ENCODE measurements around the gene CRELD2. TPM values are rescaled to one million over a fixed set of nuclear protein-coding genes. Genes with fewer than 3 reads are reported as not detected.

Gene CRELD2
- polyA plus RNA-seq, 3 donors: 20.3 to 33.2 (median 27.6) TPM

GRCh38 chr22:49884075-49884474, 34.4 kb upstream of the CRELD2 start:
- no peaks in the 10 kb centered on the region for H3K4me1 ChIP-seq (ENCODE audit: control insufficient read depth in 1 of 2, insufficient read depth in 2 of 2, low read length in 2 of 2)
- H3K9me3 Mint-ChIP-seq: peaks cover 15 to 54% (median 36%) of the 10 kb centered on the region in 7 donors
- peaks cover 83% of the 10 kb centered on the region for H3K79me2 ChIP-seq (ENCODE audit: insufficient read depth, low read length)
- H4K20me1 ChIP-seq (ENCODE audit: insufficient read depth, low read length): peaks cover 32% of the 10 kb centered on the region
- H3K4me1 Mint-ChIP-seq: peaks cover 10% of the 10 kb centered on the region
- TF ChIP-seq, protein P1, sequence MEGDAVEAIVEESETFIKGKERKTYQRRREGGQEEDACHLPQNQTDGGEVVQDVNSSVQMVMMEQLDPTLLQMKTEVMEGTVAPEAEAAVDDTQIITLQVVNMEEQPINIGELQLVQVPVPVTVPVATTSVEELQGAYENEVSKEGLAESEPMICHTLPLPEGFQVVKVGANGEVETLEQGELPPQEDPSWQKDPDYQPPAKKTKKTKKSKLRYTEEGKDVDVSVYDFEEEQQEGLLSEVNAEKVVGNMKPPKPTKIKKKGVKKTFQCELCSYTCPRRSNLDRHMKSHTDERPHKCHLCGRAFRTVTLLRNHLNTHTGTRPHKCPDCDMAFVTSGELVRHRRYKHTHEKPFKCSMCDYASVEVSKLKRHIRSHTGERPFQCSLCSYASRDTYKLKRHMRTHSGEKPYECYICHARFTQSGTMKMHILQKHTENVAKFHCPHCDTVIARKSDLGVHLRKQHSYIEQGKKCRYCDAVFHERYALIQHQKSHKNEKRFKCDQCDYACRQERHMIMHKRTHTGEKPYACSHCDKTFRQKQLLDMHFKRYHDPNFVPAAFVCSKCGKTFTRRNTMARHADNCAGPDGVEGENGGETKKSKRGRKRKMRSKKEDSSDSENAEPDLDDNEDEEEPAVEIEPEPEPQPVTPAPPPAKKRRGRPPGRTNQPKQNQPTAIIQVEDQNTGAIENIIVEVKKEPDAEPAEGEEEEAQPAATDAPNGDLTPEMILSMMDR (IDR thresholded peaks at IDR 0.05): no peak
- H3K27ac Mint-ChIP-seq: no peak overlapping the region
- H3K4me3 ChIP-seq (replicated peaks in 1 of 3; ENCODE audit: low read depth in 2 of 3, low read length in 3 of 3): no peak overlapping the region
- H3K27me3 Mint-ChIP-seq (ENCODE audit: low read depth in 3 of 3): peaks cover 0 to 2% (median 0%) of the 10 kb centered on the region in 3 donors
- no peak overlapping the region for H3K9ac ChIP-seq (ENCODE audit: insufficient read depth, low read length, poor library complexity, severe bottlenecking)
- H2AFZ ChIP-seq (ENCODE audit: insufficient read depth, low read depth, low read length, poor library complexity, severe bottlenecking): no peak overlapping the region
- WGBS (ENCODE audit: insufficient coverage): 92% methylated on average over 9 of the region's 20 CpGs
- H3K4me2 ChIP-seq (replicated peaks; ENCODE audit: extremely low read depth, low read length, poor library complexity, severe bottlenecking): no peak overlapping the region
- intact Hi-C loops (cut with micrococcal nuclease): no loop called here
- H3K36me3 ChIP-seq (replicated peaks in 1 of 2; ENCODE audit: control insufficient read depth in 1 of 2, insufficient read depth in 2 of 2, low read length in 2 of 2): peaks cover 37 to 68% of the 10 kb centered on the region in 2 donors
- no peak overlapping the region for H3K27ac ChIP-seq (ENCODE audit: low read depth in 1 of 2, low read length in 2 of 2)
- peaks cover 20 to 54% of the 10 kb centered on the region in 2 donors for H3K9me3 ChIP-seq (replicated peaks in 1 of 2; ENCODE audit: control insufficient read depth in 1 of 2, insufficient read depth in 1 of 2, low read length in 2 of 2)
- DNase-seq: no peak
- H3K4me3 Mint-ChIP-seq: no peak overlapping the region
- H3K36me3 Mint-ChIP-seq: peaks cover 60 to 74% of the 10 kb centered on the region in 2 donors
- H3K27me3 ChIP-seq (ENCODE audit: control insufficient read depth in 2 of 2, insufficient read depth in 2 of 2, low read length in 2 of 2): no peaks in the 10 kb centered on the region

- H3K4me1 ChIP-seq (ENCODE audit: control insufficient read depth in 1 of 2, insufficient read depth in 2 of 2, low read length in 2 of 2): no peaks in the 10 kb centered on the region
- H3K4me1 Mint-ChIP-seq: peaks cover 10% of the 10 kb centered on the region
- H3K9me3 Mint-ChIP-seq: peaks cover 20 to 58% (median 40%) of the 10 kb centered on the region in 7 donors
- H3K27me3 Mint-ChIP-seq (ENCODE audit: low read depth in 3 of 3): peaks cover 0 to 2% (median 0%) of the 10 kb centered on the region in 3 donors
- WGBS (ENCODE audit: insufficient coverage): 93% methylated on average over 29 of the region's 31 CpGs
- peaks cover 37 to 74% of the 10 kb centered on the region in 2 donors for H3K36me3 ChIP-seq (replicated peaks in 1 of 2; ENCODE audit: control insufficient read depth in 1 of 2, insufficient read depth in 2 of 2, low read length in 2 of 2)
- H3K27ac Mint-ChIP-seq: no peak overlapping the region
- TF ChIP-seq, protein P1 (IDR thresholded peaks at IDR 0.05): no peak
- no peak overlapping the region for H3K4me3 Mint-ChIP-seq
- peaks cover 32% of the 10 kb centered on the region for H4K20me1 ChIP-seq (ENCODE audit: insufficient read depth, low read length)
- H3K79me2 ChIP-seq (ENCODE audit: insufficient read depth, low read length): peaks cover 78% of the 10 kb centered on the region
- no peak overlapping the region for H3K4me2 ChIP-seq (replicated peaks; ENCODE audit: extremely low read depth, low read length, poor library complexity, severe bottlenecking)
- no peaks in the 10 kb centered on the region for H3K27me3 ChIP-seq (ENCODE audit: control insufficient read depth in 2 of 2, insufficient read depth in 2 of 2, low read length in 2 of 2)
- DNase-seq: no peak
- H3K9me3 ChIP-seq (replicated peaks in 1 of 2; ENCODE audit: control insufficient read depth in 1 of 2, insufficient read depth in 1 of 2, low read length in 2 of 2): peaks cover 26 to 57% of the 10 kb centered on the region in 2 donors
- no peak overlapping the region for H3K4me3 ChIP-seq (replicated peaks in 1 of 3; ENCODE audit: low read depth in 2 of 3, low read length in 3 of 3)
- H3K36me3 Mint-ChIP-seq: peaks cover 66 to 80% of the 10 kb centered on the region in 2 donors
- H2AFZ ChIP-seq (ENCODE audit: insufficient read depth, low read depth, low read length, poor library complexity, severe bottlenecking): no peak overlapping the region
- H3K9ac ChIP-seq (ENCODE audit: insufficient read depth, low read length, poor library complexity, severe bottlenecking): no peak overlapping the region
- no peak overlapping the region for H3K27ac ChIP-seq (ENCODE audit: low read depth in 1 of 2, low read length in 2 of 2)
- intact Hi-C loops (cut with micrococcal nuclease): no loop called here
These were observed 33.8 kb upstream of the CRELD2 start for GRCh38 chr22:49884503-49885260.

Data from CD14-positive monocyte (primary cell).